Left lung (tissue), 10 donors: ENCODE measurements around the gene KRT15. TPM values are rescaled to one million over a fixed set of nuclear protein-coding genes. Genes with fewer than 3 reads are reported as not detected.

Experiments used
- ATAC-seq: fragments of 200-7000 bp; cut with Tn5 transposase; one replicate; pipeline ENCODE4 v1.9.1; 2020; ENCODE audit warnings: moderate library complexity
- DNase-seq, 4 donors: peaks; one replicate each; pipeline ENCODE4 v3.0.0-alpha.2; 2013 to 2020
- H3K27ac ChIP-seq, 2 donors: fragments of 200-600 bp; sonication (generic) in 1 of 2; one replicate each; pipeline versions ENCODE4 v1.5.0 to v1.8.0; 2020 to 2021
- H3K27me3 ChIP-seq, 2 donors: fragments of 200-600 bp; sonication (generic) in 1 of 2; one replicate each; pipeline versions ENCODE4 v1.5.0 to v1.8.0; 2020 to 2021
- H3K36me3 ChIP-seq, 2 donors: fragments of 200-600 bp; sonication (generic) in 1 of 2; one replicate each; pipeline versions ENCODE4 v1.5.0 to v1.8.0; 2020 to 2021
- H3K4me1 ChIP-seq, 2 donors: fragments of 200-600 bp; one replicate each; pipeline ENCODE4 v1.8.0; 2021
- H3K4me3 ChIP-seq, 2 donors: fragments of 200-600 bp; sonication (generic) in 1 of 2; one replicate each; pipeline versions ENCODE4 v1.5.0 to v1.8.0; 2020 to 2021; ENCODE audit warnings: mild to moderate bottlenecking in 1 of 2
- H3K9me3 ChIP-seq, 2 donors: fragments of 200-600 bp; sonication (generic) in 1 of 2; one replicate each; pipeline versions ENCODE4 v1.5.0 to v1.8.0; 2020 to 2021
- CTCF ChIP-seq, 2 donors: fragments of 200-600 bp; sonication (generic) in 1 of 2; IDR thresholded peaks; one replicate each; pipeline versions ENCODE4 v1.5.0 to v1.8.0; 2021; ENCODE audit warnings: antibody characterized with exemption in 2 of 2
- intact Hi-C, 2 donors: fragments of 100-400 bp; cut with DNase I; formaldehyde crosslinking; loops; one replicate each; pipeline versions ENCODE4 v1.11.2 to v1.14.2; 2022
- polyA plus RNA-seq, 6 donors: library from polyadenylated mRNA; unstranded; fragments of 120-200 nt; gene quantifications; one replicate each; pipeline ENCODE4 v1.2.1, GENCODE V29; 2013; ENCODE audit not compliant: insufficient read length in 6 of 6
- total RNA-seq, 2 donors: library from RNA; stranded (reverse); fragmentation: NEBNext Ultra II Directional; extraction: Animal tissue kit (Norgen Biotek cat#: 25700); gene quantifications; one replicate each; pipeline ENCODE4 v1.2.1, GENCODE V29; 2021
- donor health status: DM: no; HTN: yes; CAD: no.
- donor health status: DM: no; HTN: no; CAD: no.

The KRT15 gene
- total and polyA plus RNA-seq, 8 donors = 1.3 to 27.8 (median 2.3) TPM

- DNase-seq = no peak
- Histone ChIP-seq H3K27ac (peak overlapping the region in 1 of 2 donors; percentile 65), H3K9me3 (no peaks in the 10 kb centered on the region), H3K36me3 (no peaks in the 10 kb centered on the region), H3K27me3 (peaks cover 0 to 7% of the 10 kb centered on the region in 2 donors), H3K4me1 (peaks cover 0 to 44% of the 10 kb centered on the region in 2 donors), H3K4me3 (no peak overlapping the region)
- ATAC-seq = no peak
- intact Hi-C loops = no loop called here
- TF ChIP-seq CTCF (IDR thresholded peaks at IDR 0.05) = no peak
These were observed 18.4 kb downstream of the KRT15 start for GRCh38 chr17:41500131-41500911.

DNA sequence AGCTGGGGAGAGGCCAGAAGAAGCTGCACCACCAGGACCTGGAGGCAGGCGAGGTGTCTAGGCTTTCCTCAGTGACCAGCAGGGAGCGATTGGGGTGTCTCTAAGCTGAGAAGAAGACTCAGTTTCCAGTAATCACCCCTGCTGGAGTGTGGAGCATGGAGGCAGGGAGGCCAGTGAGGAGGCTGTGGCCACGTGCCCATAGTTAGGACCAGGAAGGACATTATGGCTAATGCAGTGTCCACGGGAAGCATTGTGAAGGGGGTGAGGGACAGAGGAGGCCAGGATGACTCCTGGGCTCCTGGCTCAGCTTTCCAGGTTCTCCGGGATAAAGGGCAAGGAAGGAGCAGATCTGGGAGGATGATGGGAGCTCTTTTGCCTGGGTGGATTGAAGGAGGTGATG lies 19.0 kb downstream of the KRT15 start:
- DNase-seq (no peak), ATAC-seq (no peak)
- Histone ChIP-seq H3K36me3 (no peaks in the 10 kb centered on the region), H3K27me3 (peaks cover 0 to 7% of the 10 kb centered on the region in 2 donors), H3K9me3 (no peaks in the 10 kb centered on the region), H3K27ac (peak overlapping the region in 1 of 2 donors; percentile 65), H3K4me1 (peaks cover 0 to 44% of the 10 kb centered on the region in 2 donors), H3K4me3 (no peak overlapping the region)
- intact Hi-C loops = no loop called here
- no peak for TF ChIP-seq CTCF (IDR thresholded peaks at IDR 0.05)

DNA sequence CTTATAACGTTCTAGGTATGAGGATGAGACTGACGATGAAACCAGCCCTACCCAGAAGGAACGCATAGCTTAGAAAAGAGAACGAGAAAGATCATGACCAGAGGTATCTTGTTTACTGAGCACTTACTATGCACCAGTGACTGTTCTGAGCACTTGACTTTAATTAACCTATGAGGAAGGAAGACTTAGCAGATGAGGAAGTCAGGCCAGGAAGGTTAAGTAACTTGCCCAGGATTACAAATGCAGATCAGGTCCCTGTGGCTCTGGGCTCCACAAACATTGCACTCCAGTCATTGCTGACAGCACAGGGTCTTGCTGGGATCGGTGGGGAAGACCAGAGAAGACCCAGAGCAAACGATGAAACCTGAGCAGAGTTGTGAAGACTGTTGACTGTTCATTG lies 20.4 kb downstream of the KRT15 start:
- intact Hi-C loops = no loop called here
- Histone ChIP-seq H3K27ac (peak overlapping the region; percentile 39 to 98), H3K4me3 (no peak overlapping the region), H3K4me1 (peaks cover 0 to 44% of the 10 kb centered on the region in 2 donors), H3K9me3 (no peaks in the 10 kb centered on the region), H3K36me3 (no peaks in the 10 kb centered on the region), H3K27me3 (peaks cover 0 to 7% of the 10 kb centered on the region in 2 donors)
- ATAC-seq (peak; percentile 41), DNase-seq (no peak)
- TF ChIP-seq CTCF (IDR thresholded peaks at IDR 0.05) = no peak

DNA sequence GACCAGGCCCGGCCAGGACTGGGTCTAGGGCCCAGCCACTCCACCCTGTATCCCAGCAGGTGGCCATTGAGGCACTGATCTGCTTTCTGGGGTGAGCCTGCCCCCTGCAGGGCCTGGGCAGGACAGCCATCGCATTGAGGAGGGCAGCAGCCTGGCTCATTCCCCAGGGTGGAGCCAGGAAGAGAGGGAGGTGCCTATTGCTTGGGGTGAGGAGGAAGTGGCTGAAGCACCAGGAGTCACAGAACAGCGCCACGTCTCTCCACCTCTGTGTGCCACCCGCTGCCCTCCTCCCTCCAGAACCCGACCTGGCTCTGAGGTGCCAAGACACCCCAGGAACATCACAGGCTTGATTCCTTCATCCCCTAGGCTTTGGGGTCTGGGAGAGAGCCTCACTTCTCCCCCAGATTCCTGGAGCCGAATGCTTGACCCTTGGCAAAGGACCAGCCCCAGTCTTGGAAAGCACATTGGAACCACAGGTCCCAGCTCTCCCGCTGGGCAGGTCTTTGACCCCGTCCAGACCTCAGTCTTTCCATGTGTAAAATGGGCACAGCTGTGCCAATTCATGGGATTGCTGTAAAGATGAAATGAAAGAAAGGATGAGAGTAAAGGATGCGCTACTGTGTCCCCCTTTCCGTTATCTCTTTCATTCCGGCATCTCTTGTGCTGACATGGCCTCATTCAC lies 21.7 kb downstream of the KRT15 start:
- H3K4me3 ChIP-seq = no peak overlapping the region
- H3K9me3 ChIP-seq = no peaks in the 10 kb centered on the region
- H3K27me3 ChIP-seq = peaks cover 0 to 7% of the 10 kb centered on the region in 2 donors
- H3K4me1 ChIP-seq = peaks cover 5 to 50% of the 10 kb centered on the region in 2 donors
- TF ChIP-seq CTCF (IDR thresholded peaks at IDR 0.05) = peak; percentile 70 to 83
- intact Hi-C loops = no loop called here
- peak overlapping the region in 1 of 2 donors; percentile 98 for H3K27ac ChIP-seq
- H3K36me3 ChIP-seq = no peaks in the 10 kb centered on the region
- ATAC-seq = peak; percentile 97
- peak in 3 of 4 donors; percentile 79 to 91 (median 89) for DNase-seq

- no peaks in the 10 kb centered on the region for H3K27me3 ChIP-seq
- H3K4me1 ChIP-seq = peaks cover 5 to 47% of the 10 kb centered on the region in 2 donors
- intact Hi-C loops = no loop called here
- ATAC-seq = no peak
- H3K9me3 ChIP-seq = no peaks in the 10 kb centered on the region
- DNase-seq = no peak
- H3K4me3 ChIP-seq = no peak overlapping the region
- TF ChIP-seq CTCF (IDR thresholded peaks at IDR 0.05) = no peak
- H3K27ac ChIP-seq = no peak overlapping the region
- no peaks in the 10 kb centered on the region for H3K36me3 ChIP-seq
These were observed 24.2 kb downstream of the KRT15 start for GRCh38 chr17:41494524-41494923.
